ENCODE data around the gene COP1.

COP1 gene

DNA sequence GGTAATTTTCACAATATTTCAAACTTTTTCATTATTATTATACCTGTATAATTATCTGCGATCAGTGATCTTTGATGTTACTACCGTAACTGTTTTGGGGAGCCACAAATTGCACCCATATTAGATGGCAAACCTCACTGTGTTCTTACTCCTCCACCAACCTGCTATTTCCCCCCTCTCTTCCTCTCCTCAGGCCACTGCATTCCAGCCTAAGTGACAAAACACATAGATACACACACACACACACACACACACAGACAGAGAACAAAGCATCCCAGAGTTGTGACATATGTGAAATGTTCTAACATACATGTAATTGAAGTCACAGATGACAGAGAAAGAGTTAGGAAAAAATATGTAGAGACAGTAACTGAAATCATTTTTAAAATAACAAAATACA, 18.5 kb downstream of the COP1 start:
- TF ChIP-seq CTCF (IDR thresholded peaks at IDR 0.05; ENCODE audit: low read depth, low read length, missing control alignments), result no peak
- H3K4me3 ChIP-seq (ENCODE audit: low read depth, low read length), result no peak overlapping the region
- no peak for DNase-seq (ENCODE audit: low read depth)
- in situ Hi-C loops (cut with HindIII; ENCODE audit: low sequenced_read_pairs), result no loop called here

GRCh38 chr1:176187001-176187400, 20.1 kb downstream of the COP1 start:
- TF ChIP-seq CTCF (IDR thresholded peaks at IDR 0.05; ENCODE audit: low read depth, low read length, missing control alignments), result no peak
- in situ Hi-C loops (cut with HindIII; ENCODE audit: low sequenced_read_pairs), result no loop called here
- H3K4me3 ChIP-seq (ENCODE audit: low read depth, low read length), result no peak overlapping the region
- no peak for DNase-seq (ENCODE audit: low read depth)

GRCh38 chr1:176183618-176184017, 23.5 kb downstream of the COP1 start:
- no peak for DNase-seq (ENCODE audit: low read depth)
- no peak for TF ChIP-seq CTCF (IDR thresholded peaks at IDR 0.05; ENCODE audit: low read depth, low read length, missing control alignments)
- H3K4me3 ChIP-seq (ENCODE audit: low read depth, low read length), result no peak overlapping the region
- in situ Hi-C loops (cut with HindIII; ENCODE audit: low sequenced_read_pairs), result no loop called here

GRCh38 chr1:176178316-176178715, 28.8 kb downstream of the COP1 start:
- DNase-seq (ENCODE audit: low read depth), result no peak
- no peak overlapping the region for H3K4me3 ChIP-seq (ENCODE audit: low read depth, low read length)
- in situ Hi-C loops (cut with HindIII; ENCODE audit: low sequenced_read_pairs), result no loop called here
- TF ChIP-seq CTCF (IDR thresholded peaks at IDR 0.05; ENCODE audit: low read depth, low read length, missing control alignments), result no peak

GRCh38 chr1:176177764-176178163, 29.3 kb downstream of the COP1 start:
- no peak overlapping the region for H3K4me3 ChIP-seq (ENCODE audit: low read depth, low read length)
- no peak for DNase-seq (ENCODE audit: low read depth)
- in situ Hi-C loops (cut with HindIII; ENCODE audit: low sequenced_read_pairs), result no loop called here
- no peak for TF ChIP-seq CTCF (IDR thresholded peaks at IDR 0.05; ENCODE audit: low read depth, low read length, missing control alignments)

- no peak for DNase-seq (ENCODE audit: low read depth)
- TF ChIP-seq CTCF (IDR thresholded peaks at IDR 0.05; ENCODE audit: low read depth, low read length, missing control alignments), result no peak
- in situ Hi-C loops (cut with HindIII; ENCODE audit: low sequenced_read_pairs), result no loop called here
- H3K4me3 ChIP-seq (ENCODE audit: low read depth, low read length), result no peak overlapping the region
These were observed 33.0 kb downstream of the COP1 start for GRCh38 chr1:176174108-176174507.

DNA sequence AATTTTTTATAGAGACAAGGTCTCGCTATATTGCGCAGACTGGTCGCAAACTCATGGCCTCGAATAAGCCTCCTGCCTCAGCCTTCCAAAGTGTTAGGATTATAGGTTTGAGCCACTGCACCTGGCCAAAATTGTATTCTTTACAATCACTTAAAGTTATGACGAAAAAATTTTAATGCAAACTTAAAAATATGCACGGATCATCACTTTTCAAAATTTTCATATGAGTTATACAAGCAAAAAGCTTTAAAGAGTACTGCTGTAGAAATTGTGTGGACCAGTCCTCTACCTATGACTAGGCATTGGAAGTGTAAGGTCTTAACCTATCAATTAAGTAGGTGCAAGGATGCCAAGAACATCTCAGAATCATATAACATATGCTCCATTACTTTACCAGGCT, 34.9 kb downstream of the COP1 start:
- DNase-seq (ENCODE audit: low read depth), result no peak
- no peak for TF ChIP-seq CTCF (IDR thresholded peaks at IDR 0.05; ENCODE audit: low read depth, low read length, missing control alignments)
- H3K4me3 ChIP-seq (ENCODE audit: low read depth, low read length), result no peak overlapping the region
- in situ Hi-C loops (cut with HindIII; ENCODE audit: low sequenced_read_pairs), result no loop called here

Measured in astrocyte of the cerebellum (primary cell).